ENCODE data around the gene HSD11B1L.

Gene HSD11B1L, protein sequence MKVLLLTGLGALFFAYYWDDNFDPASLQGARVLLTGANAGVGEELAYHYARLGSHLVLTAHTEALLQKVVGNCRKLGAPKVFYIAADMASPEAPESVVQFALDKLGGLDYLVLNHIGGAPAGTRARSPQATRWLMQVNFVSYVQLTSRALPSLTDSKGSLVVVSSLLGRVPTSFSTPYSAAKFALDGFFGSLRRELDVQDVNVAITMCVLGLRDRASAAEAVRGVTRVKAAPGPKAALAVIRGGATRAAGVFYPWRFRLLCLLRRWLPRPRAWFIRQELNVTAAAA

DNA sequence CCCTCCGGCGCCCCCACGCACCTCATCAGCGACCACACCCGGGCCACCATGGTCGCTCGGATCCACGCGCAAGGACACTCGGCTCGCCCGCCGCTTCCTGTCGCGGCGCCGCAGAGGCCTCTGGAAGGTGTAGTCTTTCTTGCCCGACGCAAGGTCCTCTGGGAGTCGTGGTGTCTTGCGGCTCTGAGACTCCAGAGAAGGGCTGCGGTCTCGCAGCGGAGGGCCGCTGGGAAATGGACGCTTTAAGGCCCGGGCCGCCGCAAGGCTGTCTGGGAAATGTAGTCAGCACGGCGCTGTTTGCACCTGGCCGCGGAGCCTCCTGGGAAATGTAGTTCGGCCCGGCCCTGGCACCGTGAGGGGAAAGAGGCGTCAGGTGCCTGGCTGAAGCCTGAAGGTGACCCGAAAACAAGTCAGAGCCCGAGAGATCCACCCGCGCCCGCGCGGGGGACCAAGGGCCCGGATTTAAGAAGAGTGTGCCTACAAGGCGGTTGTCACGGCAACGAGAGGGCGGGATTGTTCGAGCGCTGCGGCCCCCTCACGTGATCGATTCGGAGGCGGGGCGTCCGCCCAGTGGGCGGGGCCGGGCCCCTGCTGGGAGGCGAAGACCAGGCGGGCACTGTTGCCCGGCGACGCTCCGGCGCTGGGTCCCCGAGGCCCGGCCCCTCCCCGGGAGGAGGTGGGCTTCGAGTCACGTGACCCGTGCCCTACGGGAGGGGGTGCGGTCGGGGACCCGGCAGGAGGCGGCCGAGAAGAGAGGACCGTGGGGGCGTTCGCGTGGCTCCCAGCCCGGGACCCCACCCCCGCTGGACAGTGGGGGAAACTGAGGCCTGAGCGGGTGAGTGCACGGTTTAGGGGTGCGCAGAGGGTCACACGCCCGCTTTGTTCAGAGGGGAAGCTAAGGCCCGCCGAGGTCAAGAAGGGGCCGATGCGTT is at the start of gene HSD11B1L, which contains the start of gene MICOS13:
Gene HSD11B1L (plus strand): TSS at position 591 of the 932 bp plus-strand sequence. CDS start 3,806 bp downstream, outside the sequence.
Gene MICOS13 (minus strand): TSS at position 80 of the 932 bp plus-strand sequence. CDS start 30 bp downstream, at position 50.
- DNase-seq: peak; percentile 99

DNA sequence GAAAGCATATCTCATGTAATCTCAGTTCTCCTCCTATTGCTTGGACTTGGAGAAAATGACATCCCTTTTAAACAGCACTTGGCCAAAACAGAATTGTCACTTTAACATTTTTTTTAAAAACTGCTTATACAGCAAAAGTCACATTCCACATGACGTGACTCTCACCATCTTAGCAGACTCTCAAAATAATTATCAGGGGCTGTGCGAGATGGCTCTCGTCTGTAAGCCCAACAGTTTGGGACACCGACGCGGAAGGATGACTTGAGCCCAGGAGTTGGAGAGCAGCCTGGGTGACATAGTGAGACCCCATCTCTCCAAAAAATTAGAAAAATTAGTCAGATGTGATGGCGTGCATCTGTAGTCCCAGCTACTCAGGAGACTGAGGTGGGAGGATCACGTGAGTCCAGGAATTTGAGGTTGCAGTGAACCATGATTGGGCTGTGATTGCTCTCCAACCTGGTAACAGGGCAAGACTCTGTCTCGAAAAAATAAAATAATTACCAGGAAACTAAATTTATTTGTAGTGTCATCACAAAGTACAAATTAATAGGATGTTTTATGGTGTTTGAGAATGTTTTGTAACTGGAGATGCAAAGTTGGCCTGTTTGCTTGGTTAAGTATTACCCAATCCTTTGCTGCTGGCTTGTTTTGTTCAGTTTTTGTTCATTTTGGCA is 49.1 kb upstream of the HSD11B1L start:
- DNase-seq: no peak

DNA sequence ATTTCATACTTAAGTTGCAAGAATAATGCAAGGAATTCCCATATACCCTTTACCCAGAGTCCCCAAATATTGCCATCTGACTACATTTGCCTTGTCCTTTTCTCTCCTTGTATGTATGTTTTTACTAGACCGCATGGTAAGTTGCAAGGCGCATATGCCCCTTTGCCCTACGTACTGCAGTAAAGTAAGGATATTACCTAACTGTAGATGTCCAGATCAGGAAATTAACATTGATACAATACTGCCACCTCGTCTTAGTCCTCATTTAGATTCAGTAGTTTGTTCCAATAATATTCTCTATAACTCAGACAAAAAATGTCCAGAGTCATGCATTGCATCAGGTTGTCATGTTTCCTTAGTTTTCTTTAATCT is 48.6 kb upstream of the HSD11B1L start:
- no peak for DNase-seq

DNA sequence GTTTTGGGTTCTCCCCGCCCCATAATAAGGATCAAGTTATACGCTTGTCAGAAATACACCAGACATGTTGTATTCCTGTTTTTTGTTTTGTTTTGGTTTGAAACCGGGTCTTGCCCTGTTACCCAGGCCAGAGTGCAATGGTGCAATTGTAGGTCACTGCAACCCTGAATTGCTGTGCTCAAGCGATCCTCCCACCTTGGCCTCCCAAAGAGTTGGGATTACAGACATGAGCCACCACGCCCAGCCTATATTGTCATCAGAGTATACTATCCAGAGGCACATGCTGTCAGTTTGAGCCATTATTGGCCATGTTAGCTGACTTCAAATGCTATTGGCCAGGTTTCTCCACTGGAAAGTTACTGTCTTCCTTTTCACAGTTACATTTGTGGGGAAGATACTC is 48.2 kb upstream of the HSD11B1L start:
- no peak for DNase-seq

DNA sequence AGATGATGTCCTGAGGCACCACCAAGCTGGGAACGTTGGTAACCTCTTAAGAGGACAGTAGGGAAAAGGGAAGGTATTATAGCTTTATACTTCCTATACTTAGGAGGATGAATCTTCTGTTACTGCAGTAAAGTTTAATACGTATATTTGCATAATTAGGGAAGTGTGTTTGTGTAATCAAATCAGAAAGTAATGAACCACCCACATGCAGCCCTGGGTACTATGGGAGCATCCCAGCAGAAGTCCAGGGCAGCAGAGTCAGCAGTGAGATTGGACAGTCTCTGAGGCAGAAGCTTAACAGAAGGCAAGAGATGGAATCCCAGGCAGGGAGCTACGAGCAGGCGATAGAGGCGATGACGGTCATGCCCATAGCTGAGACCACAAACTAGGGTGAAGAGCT is 45.4 kb upstream of the HSD11B1L start:
- no peak for DNase-seq

DNA sequence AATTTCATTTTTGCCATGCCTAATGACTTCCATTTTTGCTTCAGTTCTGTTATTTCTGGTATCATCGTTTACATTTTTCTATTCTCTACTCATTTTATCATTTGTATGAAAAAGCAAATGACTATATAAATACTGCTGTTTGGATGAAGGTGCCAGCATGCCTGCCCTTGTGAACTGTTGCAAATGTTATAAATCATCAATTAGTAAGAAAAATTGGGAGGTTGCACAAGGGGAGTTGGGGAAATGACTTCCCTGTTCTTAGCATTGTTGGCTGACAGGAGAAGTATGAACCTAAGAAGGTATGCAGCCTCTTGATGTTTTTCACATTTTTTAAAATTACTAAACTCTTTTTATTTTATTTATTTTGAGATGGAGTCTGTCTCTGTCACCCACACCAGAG is 42.9 kb upstream of the HSD11B1L start:
- DNase-seq: no peak

DNA sequence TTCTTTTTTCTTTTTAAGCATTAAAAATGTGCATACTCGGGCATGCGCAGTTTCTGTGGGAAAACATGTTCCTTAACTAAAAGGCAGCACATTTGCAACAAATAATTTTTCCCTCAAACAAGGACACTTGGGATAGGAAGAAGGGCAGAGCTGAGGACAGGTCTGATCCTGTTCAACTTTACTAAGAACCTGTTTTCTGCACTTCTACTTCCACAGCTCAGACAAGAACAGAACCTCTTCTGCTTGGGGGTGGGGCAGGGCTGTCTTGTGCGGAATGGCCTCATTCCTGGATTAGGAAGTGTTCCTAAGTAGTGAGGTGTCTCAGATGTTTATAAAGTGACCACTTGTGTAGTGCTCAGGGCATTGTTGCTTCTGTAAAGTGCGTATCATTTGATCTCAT is 39.7 kb upstream of the HSD11B1L start:
- DNase-seq: no peak

DNA sequence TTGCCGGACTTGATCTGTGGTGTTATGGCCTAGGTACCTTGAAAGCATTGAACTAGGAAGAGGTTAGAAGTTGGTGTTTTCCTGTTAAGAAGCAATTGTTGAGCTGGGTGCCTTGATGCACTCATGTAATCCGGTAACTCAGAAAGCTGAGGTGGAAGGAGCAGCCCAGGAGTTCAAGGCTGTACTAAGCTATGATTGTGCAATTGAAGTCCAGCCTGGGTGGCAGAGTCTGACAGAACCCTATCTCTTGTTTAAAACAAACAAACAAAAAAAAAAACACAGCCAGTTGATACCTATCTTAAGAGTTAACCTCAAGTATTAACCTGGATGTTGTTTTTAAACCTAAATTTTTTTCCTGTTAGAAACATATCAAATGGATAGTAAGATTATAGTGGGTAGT is 38.6 kb upstream of the HSD11B1L start:
- DNase-seq: no peak

DNA sequence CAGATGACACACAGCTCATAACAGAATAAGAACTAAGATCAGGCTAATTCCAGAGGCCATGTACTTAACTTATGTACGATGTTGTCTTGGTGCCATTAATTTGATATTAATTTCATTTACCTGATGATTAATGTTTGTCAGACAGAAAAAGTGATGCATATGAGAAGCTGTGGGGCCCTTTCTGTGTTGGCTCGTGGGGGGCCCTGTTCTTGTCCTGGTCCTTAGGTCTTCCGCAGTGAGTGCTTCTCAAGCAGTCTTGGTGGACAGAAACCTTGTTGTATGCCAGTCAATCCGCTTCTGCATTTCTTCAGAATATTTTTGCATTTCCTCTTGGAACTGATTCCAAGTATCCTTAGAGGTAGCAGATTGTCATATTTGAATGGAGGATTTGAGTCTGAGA is 37.8 kb upstream of the HSD11B1L start:
- DNase-seq: no peak

DNA sequence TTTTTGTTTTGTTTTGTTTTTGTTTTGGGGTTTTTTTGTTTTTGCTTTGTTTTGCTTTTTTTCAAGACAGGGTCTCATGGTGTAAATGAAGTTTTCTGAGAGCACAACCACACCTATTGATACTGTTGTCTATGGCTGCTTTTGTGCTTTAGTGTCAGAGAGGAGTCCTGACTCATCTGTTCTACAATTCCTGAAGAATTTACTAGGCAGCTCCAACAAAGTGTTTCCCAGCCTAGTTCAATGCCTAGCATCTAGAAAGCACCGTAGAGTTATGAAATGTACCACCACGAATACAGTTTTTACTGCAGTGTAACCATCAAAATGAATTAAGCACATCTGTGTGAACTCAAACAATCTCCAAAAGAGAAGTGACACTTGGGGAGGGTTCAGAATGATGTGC is 36.8 kb upstream of the HSD11B1L start:
- no peak for DNase-seq

DNA sequence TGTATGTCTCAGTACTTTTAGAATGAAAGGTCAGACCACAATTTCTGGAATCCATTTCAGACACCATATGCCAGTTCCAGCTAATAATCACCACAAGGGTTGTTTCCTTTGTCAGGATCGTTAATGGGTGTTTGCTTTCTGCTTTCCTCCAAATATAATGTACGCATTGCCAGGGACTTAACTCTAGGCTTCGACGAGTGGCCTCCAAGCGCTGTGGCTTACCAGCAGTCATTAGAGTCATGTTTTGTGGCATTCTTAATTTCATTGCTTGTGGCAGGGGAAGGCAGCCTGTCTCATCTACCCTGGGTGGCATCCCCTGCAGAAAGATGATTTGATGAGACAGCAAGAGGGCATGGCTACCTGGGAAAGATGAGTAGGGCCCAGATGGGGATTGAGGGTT is 35.4 kb upstream of the HSD11B1L start:
- DNase-seq: no peak

DNA sequence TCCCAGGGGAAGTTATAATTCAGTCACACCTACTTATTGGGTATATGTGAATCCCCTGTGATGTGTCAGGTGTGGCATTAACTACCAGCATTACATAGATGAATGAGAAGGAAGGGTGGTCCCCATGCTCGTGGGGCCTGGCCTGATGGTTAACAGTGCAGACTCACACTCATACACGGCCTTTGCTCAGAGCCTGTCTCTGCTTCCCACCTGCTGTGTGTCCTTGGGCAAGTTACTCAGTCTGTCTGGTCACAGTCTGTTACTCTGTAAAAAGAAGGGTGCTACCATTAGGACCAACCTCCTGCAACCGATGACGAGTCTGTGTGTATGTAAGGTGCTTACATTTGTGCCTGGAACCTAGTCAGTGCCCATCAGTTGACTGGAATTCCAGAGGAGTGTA is 34.1 kb upstream of the HSD11B1L start:
- DNase-seq: no peak

DNA sequence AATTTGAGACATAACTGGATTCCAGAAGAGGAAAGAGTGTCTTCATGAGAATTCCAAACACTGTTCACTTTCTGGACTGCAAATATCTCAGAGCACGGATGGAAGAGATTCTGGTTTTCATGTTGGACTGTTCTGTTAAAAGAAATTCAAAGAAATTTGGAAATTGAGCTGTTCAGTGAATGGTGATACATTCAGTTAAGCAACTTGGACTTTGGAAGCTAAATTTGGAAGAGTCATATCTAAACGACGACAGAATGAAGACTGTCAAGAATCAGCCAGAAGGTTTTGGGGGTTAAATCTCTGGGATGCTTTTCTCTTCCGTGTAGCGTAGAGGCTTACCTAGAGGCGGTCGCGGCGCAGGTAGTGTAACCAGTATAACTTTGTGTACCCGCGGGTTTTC is 32.4 kb upstream of the HSD11B1L start:
- DNase-seq: no peak

DNA sequence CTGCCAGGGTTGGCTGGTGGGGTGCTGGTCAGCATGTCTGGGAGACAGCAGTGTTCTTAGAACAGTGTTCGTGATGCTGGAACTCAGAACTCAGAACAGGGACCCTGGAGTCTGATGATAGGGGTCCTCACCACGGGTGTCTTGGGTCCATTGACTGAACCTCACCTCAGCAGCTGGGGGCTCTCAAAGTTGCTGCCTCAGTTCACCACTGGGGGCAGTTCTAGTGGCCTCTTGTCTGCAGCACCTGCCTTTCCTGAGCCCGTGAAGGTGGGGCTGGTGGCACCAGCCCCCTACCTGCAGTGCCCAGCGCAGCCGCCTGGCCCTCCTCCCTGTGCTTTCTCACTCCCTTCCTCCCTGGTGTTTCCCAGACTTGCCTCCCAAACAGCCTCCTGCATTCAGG is 29.5 kb upstream of the HSD11B1L start:
- DNase-seq: no peak

DNA sequence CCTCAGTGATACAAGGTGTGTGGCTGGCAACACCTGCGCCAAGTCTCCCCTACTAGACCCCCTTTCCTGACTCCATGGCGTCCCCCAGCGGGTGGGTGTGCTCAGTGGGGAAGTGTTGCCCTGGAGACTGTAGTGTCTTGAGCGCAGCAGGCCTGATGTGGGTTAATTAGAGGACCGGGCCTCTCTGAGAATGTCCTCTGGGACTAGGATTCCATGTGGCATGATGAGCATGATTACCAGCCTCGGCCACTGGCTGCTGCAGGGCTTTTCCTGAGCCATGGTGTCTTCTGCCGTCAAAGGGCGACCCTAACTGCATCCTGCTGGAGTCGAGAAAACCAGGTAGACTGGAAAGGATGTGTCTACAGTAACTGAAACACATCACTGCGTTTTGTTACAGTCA is 28.6 kb upstream of the HSD11B1L start:
- no peak for DNase-seq

DNA sequence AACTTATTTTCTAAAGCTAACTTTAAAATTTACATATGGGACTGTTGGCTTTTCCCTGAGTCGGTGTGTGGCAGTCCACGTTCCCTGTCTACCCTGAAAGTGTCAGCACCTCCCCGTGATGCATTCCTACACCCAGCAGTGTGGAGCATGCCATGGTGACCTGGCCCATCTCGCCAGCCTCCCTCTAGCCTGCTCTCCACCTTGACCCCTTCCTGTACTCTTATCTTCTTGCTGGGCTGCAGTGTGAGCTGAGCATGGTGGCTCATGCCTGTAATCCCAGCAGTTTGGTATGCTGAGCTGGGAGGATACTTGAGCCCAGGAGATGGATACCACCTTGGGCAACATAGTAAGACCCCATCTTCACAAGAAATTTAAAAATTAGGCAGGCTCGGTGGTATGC is 25.9 kb upstream of the HSD11B1L start:
- no peak for DNase-seq

DNA sequence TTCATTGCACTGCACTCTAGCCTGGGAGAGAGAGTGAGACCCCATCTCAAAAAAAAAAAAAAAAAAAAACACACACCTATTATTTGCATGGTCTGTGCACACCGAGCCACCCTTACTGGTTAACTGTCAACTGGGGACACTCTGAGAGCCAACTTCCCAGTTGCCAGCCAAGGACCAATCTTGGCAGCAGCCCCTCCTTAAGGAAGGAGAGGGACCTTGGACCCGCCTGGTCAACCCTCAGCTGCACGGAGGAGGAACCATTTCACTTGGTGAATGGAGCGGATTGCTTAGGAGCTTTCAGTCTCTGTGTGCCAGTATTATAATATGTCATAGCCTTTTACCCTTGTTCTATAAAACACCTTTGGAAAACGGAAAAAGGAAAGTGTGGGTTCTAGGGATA is 25.4 kb upstream of the HSD11B1L start:
- DNase-seq: no peak

DNA sequence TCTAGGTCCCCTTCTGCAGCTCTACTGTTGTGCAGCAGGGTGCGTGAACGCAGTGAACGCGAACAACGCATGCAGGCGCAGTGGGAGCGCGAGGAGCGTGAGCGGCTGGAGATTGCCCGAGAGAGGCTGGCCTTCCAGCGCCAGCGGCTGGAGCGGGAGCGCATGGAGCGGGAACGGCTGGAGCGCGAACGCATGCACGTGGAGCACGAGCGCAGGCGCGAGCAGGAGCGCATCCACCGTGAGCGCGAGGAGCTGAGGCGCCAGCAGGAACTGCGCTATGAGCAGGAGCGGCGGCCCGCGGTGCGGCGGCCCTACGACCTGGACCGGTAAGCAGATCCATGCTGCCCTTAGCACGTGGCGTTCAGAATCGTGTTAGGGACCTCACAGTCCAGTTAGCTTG is 19.3 kb upstream of the HSD11B1L start:
- DNase-seq: no peak

DNA sequence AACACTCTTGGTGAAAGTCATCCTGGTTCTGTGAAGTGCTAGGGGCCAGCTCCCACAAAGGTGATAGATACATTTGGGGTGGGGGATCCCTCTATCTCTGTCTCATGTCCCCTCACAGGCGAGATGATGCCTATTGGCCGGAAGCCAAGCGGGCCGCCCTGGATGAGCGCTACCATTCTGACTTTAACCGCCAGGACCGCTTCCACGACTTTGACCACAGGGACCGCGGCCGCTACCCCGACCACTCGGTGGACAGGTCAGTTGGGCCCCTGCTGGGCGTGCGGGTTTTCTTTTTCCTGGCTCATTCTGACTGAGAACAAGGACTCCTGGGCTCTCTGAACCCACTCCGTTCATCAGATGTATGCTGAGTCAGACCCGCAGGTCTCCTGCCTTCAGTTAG is 16.9 kb upstream of the HSD11B1L start:
- DNase-seq: no peak

DNA sequence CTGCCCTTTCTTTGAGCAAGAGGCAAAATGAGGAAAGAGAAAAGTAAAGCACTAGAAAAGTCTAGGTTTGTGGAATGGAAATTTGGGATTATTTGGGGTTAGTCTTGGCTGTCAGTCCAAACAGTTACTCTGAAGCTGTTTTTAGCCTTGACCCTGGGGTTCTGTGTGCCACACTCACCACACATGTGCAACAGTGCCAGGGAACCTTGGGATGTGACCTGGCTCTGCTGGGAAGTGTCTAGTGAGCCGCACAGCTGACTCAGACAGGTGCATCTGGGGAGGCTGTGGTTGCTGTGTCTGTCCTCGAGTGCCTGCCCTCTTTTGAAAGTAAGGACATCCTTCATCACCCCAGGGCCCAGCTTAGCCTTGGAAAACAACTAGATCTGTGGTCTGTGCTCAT is 16.3 kb upstream of the HSD11B1L start:
- no peak for DNase-seq

DNA sequence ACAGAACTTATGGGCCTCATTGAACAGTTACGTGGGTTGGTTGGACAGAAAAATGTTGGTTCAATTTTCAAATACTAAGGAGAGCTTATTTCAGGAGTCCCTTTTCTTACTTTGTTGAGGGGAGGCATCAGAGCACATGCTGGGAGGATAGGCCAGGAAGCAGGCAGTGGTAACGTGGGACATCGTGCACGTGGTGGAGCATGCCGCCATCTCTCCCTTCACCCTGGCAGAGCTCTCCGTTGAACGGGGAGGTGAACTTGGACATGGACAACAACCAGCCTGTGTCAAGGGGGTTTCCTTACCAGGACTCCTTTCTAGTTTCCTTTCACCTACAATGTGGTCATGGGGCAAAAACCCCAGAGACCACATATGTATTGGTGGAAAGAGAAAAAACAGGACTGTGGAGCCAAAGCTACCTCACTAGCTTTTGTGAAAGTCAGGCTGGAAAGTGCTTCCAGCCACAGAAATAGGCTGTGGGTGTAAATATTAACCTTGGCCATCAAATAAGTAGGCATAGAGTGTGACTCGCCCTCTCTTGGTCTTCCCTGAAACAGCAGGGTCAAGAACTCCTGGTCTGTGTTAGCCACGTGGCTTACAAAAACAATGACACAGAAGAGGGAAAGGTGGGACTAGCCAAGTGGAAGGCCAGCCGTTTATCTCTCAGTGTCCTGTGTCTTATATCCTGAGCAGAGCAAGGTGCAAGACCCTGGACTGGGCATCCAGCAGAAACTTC is 14.9 kb upstream of the HSD11B1L start:
- no peak for DNase-seq

DNA sequence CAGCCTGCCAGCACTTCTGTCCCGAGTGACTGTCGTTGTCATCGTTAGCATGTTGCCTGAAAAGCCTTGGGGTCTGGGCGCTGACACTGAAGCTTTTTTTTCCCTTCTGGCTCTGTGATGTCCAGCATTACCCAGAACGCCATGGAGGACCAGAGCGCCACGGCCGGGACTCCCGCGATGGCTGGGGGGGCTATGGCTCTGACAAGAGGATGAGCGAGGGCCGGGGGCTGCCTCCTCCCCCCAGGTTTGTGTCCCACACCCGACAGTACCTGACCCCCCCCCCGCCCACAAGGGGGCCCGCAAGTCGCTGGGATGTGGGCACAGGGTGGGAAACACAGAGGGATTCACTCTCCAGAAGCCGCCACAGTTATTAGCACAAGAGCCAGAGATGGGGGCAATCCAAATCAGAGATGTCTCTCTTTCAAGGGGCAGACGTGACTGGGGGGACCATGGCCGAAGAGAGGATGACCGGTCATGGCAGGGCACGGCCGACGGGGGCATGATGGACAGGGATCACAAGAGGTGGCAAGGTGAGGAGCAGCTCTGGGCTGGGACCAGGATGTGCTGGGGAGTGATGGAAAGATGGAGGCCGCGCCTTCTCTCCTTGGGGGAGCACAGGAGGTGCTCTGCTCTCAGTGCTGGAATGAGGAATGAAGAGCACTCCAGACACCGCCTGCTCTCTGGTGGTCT is 13.8 kb upstream of the HSD11B1L start:
- no peak for DNase-seq

Measured in NCI-H345 (cell line).